HepG2 (cell line): ENCODE measurements around the gene DAB1. TPM values are rescaled to one million over a fixed set of nuclear protein-coding genes. Genes with fewer than 3 reads are reported as not detected.

Source experiments
- ATAC-seq: fragments of 200-7000 bp; cut with Tn5 transposase; 3 replicates; pipeline ENCODE4 v1.9.1; 2020; ENCODE audit warnings: mild to moderate bottlenecking, moderate library complexity
- BruUV-seq: library from RNA; stranded (reverse); fragments of 400-500 nt; replicated peaks from 2 replicates; lab custom pipeline; 2021; lab: Mats Ljungman, UMichigan
- CTCF ChIA-PET: fragments of 300-600 bp; formaldehyde crosslinking; extraction: SDS; loops from one replicate; lab custom pipeline; 2021; ENCODE audit warnings: low total read pairs, inconsistent platforms, low intra/inter-chr PET ratio; lab: Yijun Ruan, JAX
- POLR2A ChIA-PET: fragments of 350-600 bp; sonication (Branson Sonifier 250); formaldehyde crosslinking; loops from one replicate; lab custom pipeline; 2020; ENCODE audit warnings: antibody characterized with exemption, inconsistent platforms; lab: Yijun Ruan, JAX
- DNase-seq: peaks from one replicate; pipeline ENCODE4 v3.0.0-alpha.2; 2015; ENCODE audit warnings: low spot score
- FAIRE-seq: peaks from 3 replicates; lab custom pipeline; 2011; peaks lifted over from hg19 to GRCh38; lab: Jason Lieb, UNC
- H2AFZ ChIP-seq: one replicate; pipeline ENCODE4 v1.6.1; 2011; ENCODE audit warnings: low read length, inconsistent platforms
- H3K27ac ChIP-seq: fragments of 300-600 bp; 3 replicates; pipeline ENCODE4 v1.8.0; 2011; ENCODE audit warnings: mixed run types, mild to moderate bottlenecking, mixed read lengths, low read length, inconsistent platforms; ENCODE audit not compliant: insufficient read depth; ENCODE audit errors: extremely low read length
- H3K27me3 ChIP-seq, 2 experiments: fragments of 200-600 bp in 1 of 2; 2 replicates in 1 of 2; 3 replicates in 1 of 2; pipeline versions ENCODE4 v1.6.0 to v1.8.0; 2011; ENCODE audit warnings: low read length in 2 of 2, mild to moderate bottlenecking in 2 of 2, moderate library complexity in 2 of 2, inconsistent platforms in 1 of 2; ENCODE audit not compliant: insufficient read depth in 2 of 2, control insufficient read depth in 1 of 2
- H3K36me3 ChIP-seq, 2 experiments: fragments of 200-600 bp in 1 of 2; replicated peaks in 1 of 2; 2 replicates in 1 of 2; 3 replicates in 1 of 2; pipeline versions ENCODE4 v1.5.1 to v1.8.0; 2011; ENCODE audit warnings: low read length in 2 of 2, inconsistent platforms in 1 of 2; ENCODE audit not compliant: insufficient read depth in 2 of 2, control insufficient read depth in 1 of 2
- H3K4me1 ChIP-seq: 2 replicates; pipeline ENCODE4 v1.5.1; 2012; ENCODE audit warnings: low read length, inconsistent platforms; ENCODE audit not compliant: insufficient read depth
- H3K4me2 ChIP-seq: 2 replicates; pipeline ENCODE4 v1.6.0; 2011; ENCODE audit warnings: low read depth, low read length, inconsistent platforms
- H3K4me3 ChIP-seq, 3 experiments: fragments of 200-600 bp in 1 of 3; sonication (generic), shearing (Covaris generic) in 1 of 3; replicated peaks in 1 of 3; 2 replicates each; pipeline ENCODE4 v1.5.1; 2011 to 2016; ENCODE audit warnings: low read length in 3 of 3, inconsistent platforms in 2 of 3, low read depth in 2 of 3, mild to moderate bottlenecking in 2 of 3, control low read depth in 1 of 3, mixed read lengths in 1 of 3; ENCODE audit not compliant: insufficient read depth in 1 of 3
- H3K79me2 ChIP-seq: one replicate; pipeline ENCODE4 v1.6.1; 2011; ENCODE audit warnings: low read length, inconsistent platforms; ENCODE audit not compliant: insufficient read depth
- H3K9ac ChIP-seq: 2 replicates; pipeline ENCODE4 v1.6.0; 2011; ENCODE audit warnings: mild to moderate bottlenecking, low read depth, low read length, inconsistent platforms; ENCODE audit not compliant: insufficient read depth
- H3K9me3 ChIP-seq: 2 replicates; pipeline ENCODE4 v1.5.1; 2012; ENCODE audit warnings: mild to moderate bottlenecking, low read length
- H4K20me1 ChIP-seq: 2 replicates; pipeline ENCODE4 v1.6.0; 2011; ENCODE audit warnings: inconsistent platforms, mild to moderate bottlenecking, low read length, moderate library complexity; ENCODE audit not compliant: insufficient read depth
- RBAK ChIP-seq: sonication (generic); formaldehyde crosslinking; IDR thresholded peaks from 2 replicates; pipeline ENCODE4 v1.5.1; 2020; ENCODE audit warnings: mild to moderate bottlenecking, missing genetic modification reagents
- ZNF564 ChIP-seq: sonication (generic); formaldehyde crosslinking; IDR thresholded peaks from 2 replicates; pipeline ENCODE4 v1.8.1; 2023; ENCODE audit warnings: mild to moderate bottlenecking, missing genetic modification reagents
- WGBS: methylation state at CpG from one replicate; pipeline ENCODE4 v1.1.6; 2017; ENCODE audit warnings: low lambda C conversion rate; 5-methylcytosine and 5-hydroxymethylcytosine counted together
- in situ Hi-C: cut with HindIII; loops from 2 replicates; pipeline ENCODE4 v1.10.0; 2017; ENCODE audit warnings: low pct_unique_long_range_greater_than_20kb; ENCODE audit not compliant: extremely low pct_ligation_motif_present
- intact Hi-C: fragments of 100-400 bp; cut with micrococcal nuclease; formaldehyde crosslinking; loops from one replicate; pipeline ENCODE4 v1.10.0; 2022; ENCODE audit not compliant: unreplicated experiment
- polyA plus RNA-seq, 8 experiments: library from polyadenylated mRNA; depleted of rRNA in 3 of 8; stranded (reverse) in 7 of 8; unstranded in 1 of 8; fragments of >200 nt; fragmentation: Illumina TruSeq in 4 of 8; extraction: Trizol in 4 of 8; gene quantifications; 2 replicates each; pipeline versions ENCODE4 v1.2.1 to v1.2.3, GENCODE V29; 2011 to 2016; ENCODE audit warnings: low read depth in 4 of 8, missing spikeins in 1 of 8, mixed read lengths in 1 of 8; ENCODE audit not compliant: insufficient read depth in 1 of 8
- total RNA-seq, 5 experiments: library from RNA; depleted of rRNA; stranded (reverse); fragments of >200 nt; fragmentation: Illumina TruSeq; extraction: Trizol; gene quantifications; 2 replicates each; pipeline ENCODE4 v1.2.3, GENCODE V29; 2016; ENCODE audit warnings: low read depth in 1 of 5
- TF ChIP-seq, protein P1 (sequence below): sonication (generic); formaldehyde crosslinking; IDR thresholded peaks from 2 replicates; pipeline ENCODE4 v1.4.0; 2020; ENCODE audit warnings: missing genetic modification reagents, borderline replicate concordance
- TF ChIP-seq, protein P2 (sequence below): sonication (generic); formaldehyde crosslinking; IDR thresholded peaks from 2 replicates; pipeline ENCODE4 v1.5.0; 2020; ENCODE audit warnings: mild to moderate bottlenecking, missing genetic modification reagents
- TF ChIP-seq, protein P3 (sequence below): sonication (generic); formaldehyde crosslinking; IDR thresholded peaks from 2 replicates; pipeline ENCODE4 v1.9.0; 2022; ENCODE audit warnings: low read depth, missing genetic modification reagents
- TF ChIP-seq, protein P4 (sequence below): sonication (generic); formaldehyde crosslinking; IDR thresholded peaks from 2 replicates; pipeline ENCODE4 v1.4.0; 2020; ENCODE audit warnings: missing genetic modification reagents, low read depth, mild to moderate bottlenecking, borderline replicate concordance

Gene DAB1
- total and polyA plus RNA-seq, 2 of the 13 experiments (the other 11 are each of a cell fraction or from before 2014, with no cell fraction given), result 0.04 to 0.13 TPM

DNA sequence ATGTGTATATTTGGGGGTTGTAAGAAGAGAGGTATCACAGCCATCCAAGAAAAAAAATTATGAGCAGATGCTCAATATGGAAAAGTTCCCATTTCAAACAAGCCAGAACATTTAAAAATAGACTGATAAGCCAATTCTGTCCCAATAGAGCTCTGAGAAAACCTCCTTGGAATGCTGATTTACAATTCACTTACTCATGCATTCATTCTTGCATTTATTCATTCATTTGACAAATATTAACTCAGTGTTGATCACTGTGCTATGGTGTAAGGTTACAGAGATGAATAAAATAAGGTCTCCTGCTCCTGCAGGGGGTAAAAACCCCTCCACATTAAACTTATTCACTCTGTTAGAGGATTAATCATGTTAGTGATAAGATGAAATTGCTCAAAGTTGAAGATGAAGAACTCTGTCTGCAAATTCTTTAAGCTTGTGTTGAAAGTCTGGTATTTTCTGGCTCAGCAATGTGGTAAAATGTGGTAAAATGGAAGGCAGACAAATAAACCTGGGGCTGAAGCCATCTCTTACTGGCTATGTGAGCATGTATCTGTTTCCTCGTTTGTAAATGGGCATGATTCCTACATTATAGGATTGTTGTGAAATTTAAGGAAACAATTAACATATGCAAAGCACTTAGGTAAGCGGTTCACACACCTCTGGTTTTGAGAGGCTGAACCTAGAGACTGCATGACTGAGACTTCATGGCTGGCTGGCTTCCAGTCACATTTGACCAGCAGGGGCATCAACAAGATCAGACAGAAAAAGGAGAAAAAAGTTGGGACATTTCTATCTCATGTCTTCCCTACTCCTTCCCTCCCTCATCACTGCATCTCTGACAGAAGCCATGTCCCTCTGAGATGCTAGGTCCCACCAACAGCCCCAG, 45.0 kb upstream of the DAB1 start:
- FAIRE-seq (no peak), ATAC-seq (no peak)
- Histone ChIP-seq H3K4me1 (peaks cover 22% of the 10 kb centered on the region), H3K36me3 (no peaks in the 10 kb centered on the region), H3K27me3 (peaks cover 0 to 17% of the 10 kb centered on the region in 2 experiments; a peak in 3 of 5 replicates), H3K79me2 (no peaks in the 10 kb centered on the region), H3K4me3 (no peak overlapping the region), H4K20me1 (no peaks in the 10 kb centered on the region)
- ChIA-PET CTCF (no interaction called here), POLR2A (no interaction called here)
- 45% methylated on average over 2 of the region's 2 CpGs for WGBS
- TF ChIP-seq RBAK, result no peak
- TF ChIP-seq, all 625 proteins: peak for 0
- Histone ChIP-seq H3K4me2 (no peak overlapping the region), H3K9me3 (no peaks in the 10 kb centered on the region), H3K27ac (no peak overlapping the region), H2AFZ (no peak overlapping the region), H3K9ac (no peak overlapping the region)
- DNase-seq, result no peak
- no TSS peak for BruUV-seq
- intact Hi-C loops (no loop called here), in situ Hi-C loops (no loop called here)

DNA sequence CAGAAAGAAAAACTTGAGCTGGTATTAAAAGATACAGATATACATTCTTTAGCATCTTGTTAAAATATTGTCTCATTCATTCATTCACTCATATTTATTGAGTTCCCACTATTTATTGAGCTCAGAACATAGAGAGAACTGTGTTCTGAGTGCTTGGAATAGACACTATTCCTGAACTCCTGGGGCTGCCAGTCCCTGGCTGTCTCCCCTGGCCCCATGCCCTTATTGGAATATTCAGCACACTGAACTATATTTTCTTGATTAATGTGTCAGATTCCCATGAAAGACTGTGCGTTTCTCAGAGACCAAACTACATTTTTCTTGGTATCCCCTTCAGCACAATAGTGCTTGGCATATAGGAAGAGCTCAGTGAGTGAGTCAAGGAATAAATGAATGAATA, 44.0 kb upstream of the DAB1 start:
- ChIA-PET CTCF (no interaction called here), POLR2A (no interaction called here)
- no peaks in the 10 kb centered on the region for H3K9me3 ChIP-seq
- intact Hi-C loops, result no loop called here
- in situ Hi-C loops, result no loop called here
- H2AFZ ChIP-seq, result no peak overlapping the region
- no peak overlapping the region for H3K9ac ChIP-seq
- no TSS peak for BruUV-seq
- no peak for ATAC-seq
- no peaks in the 10 kb centered on the region for H3K36me3 ChIP-seq
- H3K27me3 ChIP-seq, result peaks cover 0 to 10% of the 10 kb centered on the region in 2 experiments; a peak in 1 of 5 replicates
- no peaks in the 10 kb centered on the region for H4K20me1 ChIP-seq
- DNase-seq, result no peak
- no peak overlapping the region for H3K4me2 ChIP-seq
- WGBS, result 4% methylated on average over 1 of the region's 1 CpG
- no peak overlapping the region for H3K4me3 ChIP-seq
- peaks cover 28% of the 10 kb centered on the region for H3K4me1 ChIP-seq
- FAIRE-seq, result no peak
- no peak overlapping the region for H3K27ac ChIP-seq
- no peaks in the 10 kb centered on the region for H3K79me2 ChIP-seq
- TF ChIP-seq, protein P1, sequence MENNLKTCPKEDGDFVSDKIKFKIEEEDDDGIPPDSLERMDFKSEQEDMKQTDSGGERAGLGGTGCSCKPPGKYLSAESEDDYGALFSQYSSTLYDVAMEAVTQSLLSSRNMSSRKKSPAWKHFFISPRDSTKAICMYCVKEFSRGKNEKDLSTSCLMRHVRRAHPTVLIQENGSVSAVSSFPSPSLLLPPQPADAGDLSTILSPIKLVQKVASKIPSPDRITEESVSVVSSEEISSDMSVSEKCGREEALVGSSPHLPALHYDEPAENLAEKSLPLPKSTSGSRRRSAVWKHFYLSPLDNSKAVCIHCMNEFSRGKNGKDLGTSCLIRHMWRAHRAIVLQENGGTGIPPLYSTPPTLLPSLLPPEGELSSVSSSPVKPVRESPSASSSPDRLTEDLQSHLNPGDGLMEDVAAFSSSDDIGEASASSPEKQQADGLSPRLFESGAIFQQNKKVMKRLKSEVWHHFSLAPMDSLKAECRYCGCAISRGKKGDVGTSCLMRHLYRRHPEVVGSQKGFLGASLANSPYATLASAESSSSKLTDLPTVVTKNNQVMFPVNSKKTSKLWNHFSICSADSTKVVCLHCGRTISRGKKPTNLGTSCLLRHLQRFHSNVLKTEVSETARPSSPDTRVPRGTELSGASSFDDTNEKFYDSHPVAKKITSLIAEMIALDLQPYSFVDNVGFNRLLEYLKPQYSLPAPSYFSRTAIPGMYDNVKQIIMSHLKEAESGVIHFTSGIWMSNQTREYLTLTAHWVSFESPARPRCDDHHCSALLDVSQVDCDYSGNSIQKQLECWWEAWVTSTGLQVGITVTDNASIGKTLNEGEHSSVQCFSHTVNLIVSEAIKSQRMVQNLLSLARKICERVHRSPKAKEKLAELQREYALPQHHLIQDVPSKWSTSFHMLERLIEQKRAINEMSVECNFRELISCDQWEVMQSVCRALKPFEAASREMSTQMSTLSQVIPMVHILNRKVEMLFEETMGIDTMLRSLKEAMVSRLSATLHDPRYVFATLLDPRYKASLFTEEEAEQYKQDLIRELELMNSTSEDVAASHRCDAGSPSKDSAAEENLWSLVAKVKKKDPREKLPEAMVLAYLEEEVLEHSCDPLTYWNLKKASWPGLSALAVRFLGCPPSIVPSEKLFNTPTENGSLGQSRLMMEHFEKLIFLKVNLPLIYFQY (CRISPR knock-in tag), result no peak
- TF ChIP-seq ZNF564 (CRISPR knock-in tag), result no peak
- TF ChIP-seq, protein P2, sequence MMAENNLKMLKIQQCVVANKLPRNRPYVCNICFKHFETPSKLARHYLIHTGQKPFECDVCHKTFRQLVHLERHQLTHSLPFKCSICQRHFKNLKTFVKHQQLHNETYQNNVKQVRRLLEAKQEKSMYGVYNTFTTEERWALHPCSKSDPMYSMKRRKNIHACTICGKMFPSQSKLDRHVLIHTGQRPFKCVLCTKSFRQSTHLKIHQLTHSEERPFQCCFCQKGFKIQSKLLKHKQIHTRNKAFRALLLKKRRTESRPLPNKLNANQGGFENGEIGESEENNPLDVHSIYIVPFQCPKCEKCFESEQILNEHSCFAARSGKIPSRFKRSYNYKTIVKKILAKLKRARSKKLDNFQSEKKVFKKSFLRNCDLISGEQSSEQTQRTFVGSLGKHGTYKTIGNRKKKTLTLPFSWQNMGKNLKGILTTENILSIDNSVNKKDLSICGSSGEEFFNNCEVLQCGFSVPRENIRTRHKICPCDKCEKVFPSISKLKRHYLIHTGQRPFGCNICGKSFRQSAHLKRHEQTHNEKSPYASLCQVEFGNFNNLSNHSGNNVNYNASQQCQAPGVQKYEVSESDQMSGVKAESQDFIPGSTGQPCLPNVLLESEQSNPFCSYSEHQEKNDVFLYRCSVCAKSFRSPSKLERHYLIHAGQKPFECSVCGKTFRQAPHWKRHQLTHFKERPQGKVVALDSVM (CRISPR knock-in tag), result no peak
- TF ChIP-seq, protein P3, sequence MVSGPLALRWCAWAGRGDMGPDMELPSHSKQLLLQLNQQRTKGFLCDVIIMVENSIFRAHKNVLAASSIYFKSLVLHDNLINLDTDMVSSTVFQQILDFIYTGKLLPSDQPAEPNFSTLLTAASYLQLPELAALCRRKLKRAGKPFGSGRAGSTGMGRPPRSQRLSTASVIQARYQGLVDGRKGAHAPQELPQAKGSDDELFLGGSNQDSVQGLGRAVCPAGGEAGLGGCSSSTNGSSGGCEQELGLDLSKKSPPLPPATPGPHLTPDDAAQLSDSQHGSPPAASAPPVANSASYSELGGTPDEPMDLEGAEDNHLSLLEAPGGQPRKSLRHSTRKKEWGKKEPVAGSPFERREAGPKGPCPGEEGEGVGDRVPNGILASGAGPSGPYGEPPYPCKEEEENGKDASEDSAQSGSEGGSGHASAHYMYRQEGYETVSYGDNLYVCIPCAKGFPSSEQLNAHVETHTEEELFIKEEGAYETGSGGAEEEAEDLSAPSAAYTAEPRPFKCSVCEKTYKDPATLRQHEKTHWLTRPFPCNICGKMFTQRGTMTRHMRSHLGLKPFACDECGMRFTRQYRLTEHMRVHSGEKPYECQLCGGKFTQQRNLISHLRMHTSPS (CRISPR knock-in tag), result no peak
- TF ChIP-seq, protein P4, sequence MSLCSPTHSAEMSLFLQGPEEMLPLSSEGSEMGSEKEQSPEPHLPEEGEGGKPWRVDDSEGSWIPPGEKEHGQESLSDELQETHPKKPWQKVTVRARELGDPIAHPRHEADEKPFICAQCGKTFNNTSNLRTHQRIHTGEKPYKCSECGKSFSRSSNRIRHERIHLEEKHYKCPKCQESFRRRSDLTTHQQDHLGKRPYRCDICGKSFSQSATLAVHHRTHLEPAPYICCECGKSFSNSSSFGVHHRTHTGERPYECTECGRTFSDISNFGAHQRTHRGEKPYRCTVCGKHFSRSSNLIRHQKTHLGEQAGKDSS (CRISPR knock-in tag), result no peak
